PC-9 (cell line): ENCODE results near the gene HMGN4. TPM values are rescaled to one million over a fixed set of nuclear protein-coding genes. Genes with fewer than 3 reads are reported as not detected.

Experiments used
- BruUV-seq: library from RNA; stranded (reverse); fragments of 400-500 nt; replicated peaks from 2 replicates; lab custom pipeline; 2021; lab: Mats Ljungman, UMichigan
- CTCF ChIA-PET: fragments of 300-600 bp; sonication (Branson Sonifier 250); formaldehyde crosslinking; loops from one replicate; lab custom pipeline; 2022; ENCODE audit warnings: antibody characterized with exemption; lab: Charles Lee
- POLR2A ChIA-PET: fragments of 300-600 bp; sonication (Branson Sonifier 250); formaldehyde crosslinking; loops from one replicate; lab custom pipeline; 2022; ENCODE audit warnings: antibody characterized with exemption; ENCODE audit not compliant: unreplicated experiment; lab: Charles Lee
- DNase-seq, 2 experiments: peaks; one replicate each; pipeline versions ENCODE4 v3.0.0 to v3.0.0-alpha.2; 2015 to 2022; ENCODE audit warnings: mixed read lengths in 1 of 2
- H2AFZ ChIP-seq: fragments of 200-600 bp; sonication (generic); 2 replicates; pipeline ENCODE4 v1.8.1; 2017; ENCODE audit warnings: antibody characterized with exemption
- H3F3A ChIP-seq: fragments of 200-600 bp; sonication (generic); 2 replicates; pipeline ENCODE4 v1.8.1; 2017; ENCODE audit warnings: antibody characterized with exemption, mild to moderate bottlenecking, low read depth; ENCODE audit not compliant: insufficient read depth
- H3K27ac ChIP-seq: fragments of 200-600 bp; sonication (generic); 2 replicates; pipeline ENCODE4 v1.6.1; 2016; ENCODE audit warnings: mixed run types
- H3K27me3 ChIP-seq: fragments of 200-600 bp; sonication (generic); 2 replicates; pipeline ENCODE4 v1.6.1; 2016; ENCODE audit warnings: low read depth, mixed run types; ENCODE audit not compliant: insufficient read depth
- H3K36me3 ChIP-seq: fragments of 200-600 bp; sonication (generic); 2 replicates; pipeline ENCODE4 v1.6.1; 2016; ENCODE audit warnings: low read depth, mixed run types
- H3K4me1 ChIP-seq: fragments of 200-600 bp; sonication (generic); replicated peaks from 2 replicates; pipeline ENCODE4 v1.6.1; 2016; ENCODE audit warnings: mixed run types; ENCODE audit not compliant: insufficient read depth
- H3K4me2 ChIP-seq: fragments of 200-600 bp; sonication (generic); 2 replicates; pipeline ENCODE4 v1.6.1; 2017; ENCODE audit warnings: mixed run types
- H3K4me3 ChIP-seq: fragments of 200-600 bp; sonication (generic); 2 replicates; pipeline ENCODE4 v1.6.1; 2016; ENCODE audit warnings: mixed run types
- H3K79me2 ChIP-seq: fragments of 200-600 bp; sonication (generic); 2 replicates; pipeline ENCODE4 v1.6.1; 2017; ENCODE audit warnings: low read depth, mixed run types
- H3K9me2 ChIP-seq: fragments of 200-600 bp; sonication (generic); 2 replicates; pipeline ENCODE4 v1.8.1; 2017; ENCODE audit warnings: mild to moderate bottlenecking; ENCODE audit not compliant: insufficient read depth
- H3K9me3 ChIP-seq: fragments of 200-600 bp; sonication (generic); 2 replicates; pipeline ENCODE4 v1.8.1; 2016; ENCODE audit warnings: low read depth; ENCODE audit not compliant: insufficient read depth
- H4K20me1 ChIP-seq: fragments of 200-600 bp; sonication (generic); 2 replicates; pipeline ENCODE4 v1.8.1; 2017; ENCODE audit not compliant: insufficient read depth
- CTCF ChIP-seq: fragments of 200-600 bp; sonication (generic); conservative IDR thresholded peaks from 2 replicates; pipeline ENCODE4 v1.6.1; 2017; ENCODE audit warnings: mixed run types, antibody characterized with exemption, mild to moderate bottlenecking, moderate library complexity
- EZH2 ChIP-seq: fragments of 200-600 bp; sonication (generic); IDR thresholded peaks from 2 replicates; pipeline ENCODE4 v1.8.0; 2017; ENCODE audit warnings: antibody characterized with exemption, low read depth
- intact Hi-C: fragments of 100-400 bp; cut with micrococcal nuclease; formaldehyde crosslinking; loops from one replicate; pipeline ENCODE4 v1.10.0; 2022; ENCODE audit not compliant: unreplicated experiment
- total RNA-seq: library from RNA; stranded (reverse); gene quantifications from 2 replicates; pipeline ENCODE4 v1.2.3, GENCODE V29; 2021

HMGN4 gene
- total RNA-seq, 1 experiment from 2014 or later = 86.9 TPM

GRCh38 chr6:26501482-26501986, 36.6 kb upstream of the HMGN4 start:
- no peak overlapping the region for H3K4me3 ChIP-seq
- TF ChIP-seq CTCF (no peak), EZH2 (no peak)
- H3K4me2 ChIP-seq = no peak overlapping the region
- H3F3A ChIP-seq = 0 out of 2 replicates have a peak, but pooled peaks cover 3% of the 10 kb centered on the region
- no peaks in the 10 kb centered on the region for H3K36me3 ChIP-seq
- POLR2A ChIA-PET = no interaction called here
- intact Hi-C loops = no loop called here
- H3K79me2 ChIP-seq = no peaks in the 10 kb centered on the region
- H3K27me3 ChIP-seq = no peaks in the 10 kb centered on the region
- no peak for DNase-seq
- no peak overlapping the region for H2AFZ ChIP-seq
- H3K27ac ChIP-seq = no peak overlapping the region
- no peaks in the 10 kb centered on the region for H3K9me3 ChIP-seq
- no peaks in the 10 kb centered on the region for H3K9me2 ChIP-seq
- no TSS peak for BruUV-seq
- no peaks in the 10 kb centered on the region for H4K20me1 ChIP-seq
- H3K4me1 ChIP-seq = no peaks in the 10 kb centered on the region
- CTCF ChIA-PET = no interaction called here

GRCh38 chr6:26502165-26502564, 36.0 kb upstream of the HMGN4 start:
- H4K20me1 ChIP-seq = no peaks in the 10 kb centered on the region
- no peak overlapping the region for H3K27ac ChIP-seq
- no peak overlapping the region for H2AFZ ChIP-seq
- CTCF ChIA-PET = no interaction called here
- H3K4me3 ChIP-seq = no peak overlapping the region
- DNase-seq = no peak
- no peaks in the 10 kb centered on the region for H3K9me2 ChIP-seq
- TF ChIP-seq CTCF = no peak
- no peak for TF ChIP-seq EZH2
- no TSS peak for BruUV-seq
- intact Hi-C loops = no loop called here
- H3K79me2 ChIP-seq = no peaks in the 10 kb centered on the region
- POLR2A ChIA-PET = no interaction called here
- H3K9me3 ChIP-seq = no peaks in the 10 kb centered on the region
- no peaks in the 10 kb centered on the region for H3K27me3 ChIP-seq
- no peak overlapping the region for H3K4me2 ChIP-seq
- H3K4me1 ChIP-seq = no peaks in the 10 kb centered on the region
- 0 out of 2 replicates have a peak, but pooled peaks cover 3% of the 10 kb centered on the region for H3F3A ChIP-seq
- H3K36me3 ChIP-seq = no peaks in the 10 kb centered on the region

GRCh38 chr6:26502626-26503025, 35.5 kb upstream of the HMGN4 start:
- H3K9me3 ChIP-seq = no peaks in the 10 kb centered on the region
- H3K4me2 ChIP-seq = no peak overlapping the region
- ChIA-PET POLR2A (interaction anchor here (0.7 kb wide), 1 partner anchor 15 kb away, joined by 4 read pairs; no protein-coding TSS in a partner anchor), CTCF (no interaction called here)
- DNase-seq = no peak
- H3K4me3 ChIP-seq = no peak overlapping the region
- H3K9me2 ChIP-seq = no peaks in the 10 kb centered on the region
- BruUV-seq = no TSS peak
- H3K36me3 ChIP-seq = no peaks in the 10 kb centered on the region
- no peak overlapping the region for H3K27ac ChIP-seq
- no peak for TF ChIP-seq CTCF
- no peak for TF ChIP-seq EZH2
- H3K4me1 ChIP-seq = no peaks in the 10 kb centered on the region
- no peaks in the 10 kb centered on the region for H3K27me3 ChIP-seq
- no peaks in the 10 kb centered on the region for H4K20me1 ChIP-seq
- H2AFZ ChIP-seq = no peak overlapping the region
- intact Hi-C loops = no loop called here
- H3F3A ChIP-seq = 0 out of 2 replicates have a peak, but pooled peaks cover 3% of the 10 kb centered on the region
- no peaks in the 10 kb centered on the region for H3K79me2 ChIP-seq
